Heart left ventricle (tissue), 16 donors: ENCODE results near the gene FAR2. TPM values are rescaled to one million over a fixed set of nuclear protein-coding genes. Genes with fewer than 3 reads are reported as not detected.
"Not testable (repeated sequence)": the region's sequence is repeated elsewhere in the genome, so short reads cannot be mapped to it uniquely, and the experiment has no call there.

Experiments
- ATAC-seq, 4 donors: fragments of 200-7000 bp; cut with Tn5 transposase; one replicate each; pipeline ENCODE4 v1.9.1; 2020 to 2022; ENCODE audit warnings: moderate library complexity in 4 of 4, mild to moderate bottlenecking in 3 of 4, moderate number of reproducible peaks in 1 of 4
- DNase-seq, 5 donors: peaks; one replicate each; pipeline ENCODE4 v3.0.0-alpha.2; 2020
- H3K27ac ChIP-seq, 12 donors: fragments of 200-600 bp; sonication (generic) in 4 of 12; one replicate each; pipeline versions ENCODE4 v1.5.0 to v1.8.0; 2016 to 2022; ENCODE audit warnings: mild to moderate bottlenecking in 2 of 12
- H3K27me3 ChIP-seq, 9 donors: fragments of 200-600 bp; sonication (generic) in 2 of 9; one replicate each; pipeline versions ENCODE4 v1.5.1 to v1.8.0; 2016 to 2022; ENCODE audit warnings: mild to moderate bottlenecking in 3 of 9
- H3K36me3 ChIP-seq, 9 donors: fragments of 200-600 bp; sonication (generic) in 2 of 9; one replicate each; pipeline versions ENCODE4 v1.5.0 to v1.8.0; 2018 to 2022; ENCODE audit warnings: mild to moderate bottlenecking in 2 of 9
- H3K4me1 ChIP-seq, 12 donors: fragments of 200-600 bp; sonication (generic) in 4 of 12; one replicate each; pipeline versions ENCODE4 v1.5.0 to v1.8.0; 2016 to 2022; ENCODE audit warnings: mild to moderate bottlenecking in 3 of 12
- H3K4me3 ChIP-seq, 12 donors: fragments of 200-600 bp; sonication (generic) in 4 of 12; one replicate each; pipeline versions ENCODE4 v1.5.0 to v1.8.0; 2017 to 2022; ENCODE audit warnings: mild to moderate bottlenecking in 9 of 12, moderate library complexity in 4 of 12
- H3K9me3 ChIP-seq, 12 donors: fragments of 200-600 bp; sonication (generic) in 4 of 12; one replicate each; pipeline versions ENCODE4 v1.5.0 to v1.8.0; 2016 to 2022; ENCODE audit warnings: mild to moderate bottlenecking in 1 of 12
- CTCF ChIP-seq, 12 donors: fragments of 200-600 bp; sonication (generic) in 4 of 12; IDR thresholded peaks; one replicate each; pipeline versions ENCODE4 v1.5.0 to v1.8.0; 2018 to 2022; ENCODE audit warnings: antibody characterized with exemption in 12 of 12, mild to moderate bottlenecking in 5 of 12
- POLR2A ChIP-seq, 2 donors: fragments of 450-650 bp; IDR thresholded peaks; one replicate each; pipeline ENCODE4 v1.6.1; 2017; ENCODE audit warnings: antibody characterized with exemption in 2 of 2, mild to moderate bottlenecking in 2 of 2, moderate library complexity in 2 of 2
- WGBS, 4 donors: extraction: QIAGEN DNeasy Blood & Tissue Kit in 2 of 4; methylation state at CpG; one replicate each; pipeline versions ENCODE4 v1.1.5 to v1.1.7; 2013 to 2018; 5-methylcytosine and 5-hydroxymethylcytosine counted together
- intact Hi-C, 10 donors: fragments of 100-400 bp; cut with DNase I; formaldehyde crosslinking; loops; one replicate each; pipeline versions ENCODE4 v1.11.1 to v1.14.2; 2022
- polyA plus RNA-seq, 2 donors: library from polyadenylated mRNA; stranded (reverse); fragments of 200-250 nt; gene quantifications; one replicate each; pipeline ENCODE4 v1.2.3, GENCODE V29; 2013
- total RNA-seq, 9 donors: library from RNA; depleted of rRNA in 2 of 9; stranded (reverse); fragments of >200 nt in 2 of 9; fragmentation: NEBNext Ultra II Directional in 3 of 9; extraction: Animal tissue kit (Norgen Biotek cat#: 25700) in 3 of 9; gene quantifications; one replicate each; pipeline versions ENCODE4 v1.1.0 to v1.2.4, GENCODE V29; 2016 to 2023
- donor health status: ischemic (EF 13 %, LVEDD 7.1; RV severe dilation, severe dysfunction).
- donor health status: healthy with polysubstance abuse.
- donor health status: DM: no; HTN: yes; CAD: no.
- donor health status: DM: no; HTN: no; CAD: no.
- donor health status: ischemic (EF 25% LVEDD 6.9; RV normal size, moderate dysfunction).
- donor health status: ischemic (EF 25% LVEDD 5.7; RV mildly dilated, moderate dysfunction).
- donor health status: healthy.
- donor health status: DM: yes; HTN: yes; CAD: no.
- donor health status: ischemic (EF 35%, LVEDD 5.7; RV mildly dilated, moderate dysfunction).
- donor health status: nonischemic (EF 11% LVEDD 7.7; RV severe dilation, severe dysfunction).
- donor health status: DM: yes; HTN: yes; CAD: no.
- donor health status: PGD.
- donor health status: ischemic (EF 29% LVEDD 5.4; RV normal size, mild dysfunction).
- donor health status: nonischemic (EF 23%, LVEDD 6.1; RV moderate dilation, normal function).

The FAR2 gene
- total and polyA plus RNA-seq, 11 donors, result 1.1 to 11.6 (median 3.0) TPM

GRCh38 chr12:29283969-29284700, 135.1 kb downstream of the FAR2 start:
- DNase-seq, result no peak
- Histone ChIP-seq H3K27ac (no peak overlapping the region), H3K4me1 (peaks cover 0 to 14% (median 2%) of the 10 kb centered on the region in 12 donors), H3K4me3 (no peak overlapping the region), H3K27me3 (no peaks in the 10 kb centered on the region), H3K36me3 (peaks cover 0 to 9% (median 0%) of the 10 kb centered on the region in 9 donors), H3K9me3 (peaks cover 0 to 7% (median 0%) of the 10 kb centered on the region in 12 donors)
- ATAC-seq, result no peak
- intact Hi-C loops, result no loop called here
- 87 to 90% (median 89%) methylated on average over 5 of the region's 5 CpGs for WGBS, 4 donors
- TF ChIP-seq POLR2A (IDR thresholded peaks at IDR 0.05), result no peak
- no peak for TF ChIP-seq CTCF (IDR thresholded peaks at IDR 0.05)

GRCh38 chr12:29286081-29286790, 137.2 kb downstream of the FAR2 start:
- H3K27ac ChIP-seq, result no peak overlapping the region

GRCh38 chr12:29287622-29288021, 138.5 kb downstream of the FAR2 start:
- 68 to 80% (median 72%) methylated on average over 1 of the region's 1 CpG for WGBS, 4 donors
- ATAC-seq (no peak), DNase-seq (no peak)
- H3K36me3 ChIP-seq, result no peaks in the 10 kb centered on the region
- H3K4me3 ChIP-seq, result no peak overlapping the region
- H3K4me1 ChIP-seq, result peaks cover 0 to 4% (median 0%) of the 10 kb centered on the region in 12 donors
- intact Hi-C loops, result no loop called here
- no peaks in the 10 kb centered on the region for H3K27me3 ChIP-seq
- TF ChIP-seq POLR2A (IDR thresholded peaks at IDR 0.05), result no peak
- no peak for TF ChIP-seq CTCF (IDR thresholded peaks at IDR 0.05)
- H3K27ac ChIP-seq, result no peak overlapping the region
- H3K9me3 ChIP-seq, result peaks cover 0 to 17% (median 0%) of the 10 kb centered on the region in 12 donors

More at GRCh38 chr12:29286081-29286790, 137.2 kb downstream of the FAR2 start:
- ATAC-seq, result no peak
- DNase-seq, result no peak
- intact Hi-C loops, result no loop called here
- H3K27me3 ChIP-seq, result no peaks in the 10 kb centered on the region
- 54 to 63% (median 56%) methylated on average over 3 of the region's 3 CpGs for WGBS, 4 donors
- H3K9me3 ChIP-seq, result peaks cover 0 to 17% (median 0%) of the 10 kb centered on the region in 12 donors
- peaks cover 0 to 13% (median 2%) of the 10 kb centered on the region in 12 donors for H3K4me1 ChIP-seq
- H3K36me3 ChIP-seq, result peaks cover 0 to under 1% (median 0%) of the 10 kb centered on the region in 9 donors
- TF ChIP-seq CTCF (IDR thresholded peaks at IDR 0.05) (no peak), POLR2A (IDR thresholded peaks at IDR 0.05) (no peak)
- no peak overlapping the region for H3K4me3 ChIP-seq

GRCh38 chr12:29288031-29288430, 139.0 kb downstream of the FAR2 start:
- Histone ChIP-seq H3K9me3 (peaks cover 0 to 17% (median 0%) of the 10 kb centered on the region in 12 donors), H3K4me1 (peaks cover 0 to 4% (median 0%) of the 10 kb centered on the region in 12 donors), H3K27me3 (no peaks in the 10 kb centered on the region), H3K27ac (no peak overlapping the region), H3K4me3 (no peak overlapping the region), H3K36me3 (no peaks in the 10 kb centered on the region)
- TF ChIP-seq POLR2A (IDR thresholded peaks at IDR 0.05), result no peak
- TF ChIP-seq CTCF (IDR thresholded peaks at IDR 0.05), result no peak
- DNase-seq (no peak), ATAC-seq (no peak)
- intact Hi-C loops, result no loop called here

GRCh38 chr12:29290475-29290874, 141.4 kb downstream of the FAR2 start:
- intact Hi-C loops, ATAC-seq, H3K27me3 ChIP-seq, H3K36me3 ChIP-seq, H3K4me1 ChIP-seq, H3K27ac ChIP-seq, DNase-seq, H3K4me3 ChIP-seq: not testable (repeated sequence)
- H3K9me3 ChIP-seq, result peaks cover 0 to 17% (median 0%) of the 10 kb centered on the region in 12 donors
